HG03064 (cell line): Measurements from ENCODE around the gene HERC2.

ENCODE experiments used
- ATAC-seq: cut with Tn5 transposase; IDR thresholded peaks from one replicate; pipeline ENCODE4 v1.9.1; 2021; ENCODE audit warnings: low read depth; ENCODE audit not compliant: unreplicated experiment

HERC2 gene

DNA sequence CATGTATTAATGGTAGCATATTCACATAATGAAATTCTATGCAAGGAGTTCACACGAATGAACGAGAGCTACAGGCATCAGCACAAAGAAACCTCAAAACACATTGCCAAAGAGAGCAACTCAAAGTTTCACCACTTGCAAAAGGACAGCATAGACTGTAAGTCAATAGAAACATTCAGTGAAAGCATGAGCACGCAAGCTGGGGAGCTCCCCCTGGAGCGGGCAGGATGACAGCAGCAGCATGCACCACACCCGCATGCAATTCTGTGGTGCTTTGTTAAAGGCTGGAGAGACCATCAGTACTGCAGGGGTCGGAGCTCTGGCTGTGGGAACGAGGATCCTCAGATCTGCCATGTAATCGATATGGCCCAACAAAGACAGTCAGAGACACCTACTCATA lies 241.6 kb downstream of the HERC2 start:
- no peak for ATAC-seq

- ATAC-seq: no peak
These were observed 242.5 kb downstream of the HERC2 start for GRCh38 chr15:28079313-28079969.

- ATAC-seq: no peak
These were observed 243.7 kb downstream of the HERC2 start for GRCh38 chr15:28078191-28078719.

DNA sequence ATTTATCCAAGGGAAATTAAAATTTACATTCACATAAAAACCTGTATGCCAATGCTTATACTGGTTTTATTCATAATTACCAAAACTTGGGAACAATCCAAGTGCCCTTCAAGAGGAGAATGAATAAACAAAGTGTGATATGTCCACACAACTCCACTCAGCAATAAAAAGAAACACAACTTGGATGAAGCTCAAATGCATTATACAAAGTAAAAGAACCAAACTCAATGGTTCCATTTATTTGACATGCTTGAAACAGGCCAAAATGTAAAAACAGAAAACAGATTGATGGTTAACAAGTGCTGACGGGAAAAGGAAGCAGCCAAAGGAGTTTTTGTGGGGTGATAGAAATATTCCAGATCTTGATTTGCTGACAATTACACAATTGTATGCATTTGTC lies 246.4 kb downstream of the HERC2 start:
- ATAC-seq: no peak

- no peak for ATAC-seq
These were observed 253.0 kb downstream of the HERC2 start for GRCh38 chr15:28068930-28069329.

GRCh38 chr15:28066231-28066630 lies 255.7 kb downstream of the HERC2 start:
- no peak for ATAC-seq
